ENCODE measurements around the gene BTBD1. TPM values are rescaled to one million over a fixed set of nuclear protein-coding genes. Genes with fewer than 3 reads are reported as not detected.

The BTBD1 gene
- total and polyA plus RNA-seq, 2 donors (not counting 3 experiments of a cell fraction or from before 2014, with no cell fraction given) = 30.8 to 58.0 TPM

DNA sequence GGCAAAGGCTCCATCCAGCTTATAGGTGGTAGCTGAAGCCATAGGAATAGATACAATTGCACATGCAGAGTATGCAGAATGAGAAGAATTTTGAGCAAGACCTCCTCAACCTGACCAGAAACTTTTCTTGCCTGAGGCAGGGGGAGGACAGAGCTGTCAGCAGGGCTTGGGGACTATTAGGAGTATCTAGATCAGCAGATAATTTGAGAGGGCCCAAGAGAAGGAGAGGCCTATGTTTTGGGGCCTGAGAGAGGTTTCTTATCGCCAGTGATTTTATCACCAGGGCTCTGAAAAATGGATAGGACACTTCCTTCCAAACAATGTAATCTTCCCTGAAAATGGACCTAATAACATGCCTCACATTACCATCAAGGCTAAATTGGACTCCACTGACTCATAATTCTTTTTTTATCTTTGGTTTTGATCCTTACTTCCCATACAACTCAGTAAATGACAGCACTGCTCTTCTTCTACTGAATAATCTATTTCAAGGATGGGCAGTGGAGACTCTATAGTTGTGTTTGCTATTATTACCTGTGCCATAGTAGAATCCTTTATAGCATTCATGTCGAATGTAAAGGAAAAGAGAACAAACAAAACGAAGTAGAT lies 96.9 kb downstream of the BTBD1 start:
- no peak overlapping the region for H2AFZ ChIP-seq (ENCODE audit: low read depth, low read length)
- dilution Hi-C loops (cut with MboI; ENCODE audit: extremely low pct_ligation_motif_present, low sequenced_read_pairs) = no loop called here
- FAIRE-seq (no peak), DNase-seq (ENCODE audit: low read depth, low spot score) (no peak)
- TF ChIP-seq POLR2AphosphoS5 (IDR thresholded peaks at IDR 0.05; ENCODE audit: insufficient read depth, low read depth, low read length) (no peak), CTCF (IDR thresholded peaks at IDR 0.05; ENCODE audit: extremely low read depth in 1 of 2, insufficient read depth in 1 of 2, low read depth in 1 of 2, low read length in 2 of 2) (no peak)
- no peak overlapping the region for H3K9ac ChIP-seq (replicated peaks; ENCODE audit: extremely low read depth, insufficient read depth, low read length)
- H3K4me2 ChIP-seq (ENCODE audit: insufficient read depth, low read length) = no peak overlapping the region
- intact Hi-C loops (cut with micrococcal nuclease) = no loop called here
- no peak overlapping the region for H3K27ac ChIP-seq (ENCODE audit: insufficient read depth, low read depth, low read length)
- no peaks in the 10 kb centered on the region for H3K9me3 ChIP-seq (replicated peaks; ENCODE audit: control insufficient read depth, insufficient read depth, low read length)
- peaks cover 0 to 9% of the 10 kb centered on the region in 2 experiments for H3K27me3 ChIP-seq (ENCODE audit: control insufficient read depth in 2 of 2, insufficient read depth in 2 of 2, low read length in 2 of 2)
- no peaks in the 10 kb centered on the region for H4K20me1 ChIP-seq (replicated peaks; ENCODE audit: control insufficient read depth, extremely low read depth, insufficient read depth, low read length)
- ChIA-PET CTCF (interaction anchor here (0.6 to 0.8 kb wide), 2 partner anchors 115 to 121 kb away, joined by 3 read pairs; no protein-coding TSS in a partner anchor), POLR2A (no interaction called here)
- no peaks in the 10 kb centered on the region for H3K79me2 ChIP-seq (ENCODE audit: control insufficient read depth, insufficient read depth, low read length)
- H3K9me1 ChIP-seq (replicated peaks; ENCODE audit: control insufficient read depth, extremely low read depth, insufficient read depth, low read length) = no peaks in the 10 kb centered on the region
- no peaks in the 10 kb centered on the region for H3K36me3 ChIP-seq (ENCODE audit: control insufficient read depth in 2 of 2, extremely low read depth in 1 of 2, insufficient read depth in 2 of 2, low read length in 2 of 2)
- no peaks in the 10 kb centered on the region for H3K4me1 ChIP-seq (ENCODE audit: control insufficient read depth, extremely low read depth, insufficient read depth, low read length)
- BruUV-seq (replicated peaks) = no TSS peak
- H3K4me3 ChIP-seq (replicated peaks in 1 of 3; ENCODE audit: insufficient read depth in 1 of 3, low read depth in 1 of 3, low read length in 3 of 3) = no peak overlapping the region

- CTCF ChIA-PET = interaction anchor here (0.8 kb wide), 1 partner anchor 120 kb away, joined by 3 read pairs; no protein-coding TSS in a partner anchor
- no peak for FAIRE-seq
- BruUV-seq (replicated peaks) = no TSS peak
- H3K9me3 ChIP-seq (replicated peaks; ENCODE audit: control insufficient read depth, insufficient read depth, low read length) = no peaks in the 10 kb centered on the region
- intact Hi-C loops (cut with micrococcal nuclease) = no loop called here
- H4K20me1 ChIP-seq (replicated peaks; ENCODE audit: control insufficient read depth, extremely low read depth, insufficient read depth, low read length) = no peaks in the 10 kb centered on the region
- dilution Hi-C loops (cut with MboI; ENCODE audit: extremely low pct_ligation_motif_present, low sequenced_read_pairs) = no loop called here
- peaks cover 0 to 9% of the 10 kb centered on the region in 2 experiments for H3K27me3 ChIP-seq (ENCODE audit: control insufficient read depth in 2 of 2, insufficient read depth in 2 of 2, low read length in 2 of 2)
- no peak overlapping the region for H3K9ac ChIP-seq (replicated peaks; ENCODE audit: extremely low read depth, insufficient read depth, low read length)
- H3K36me3 ChIP-seq (ENCODE audit: control insufficient read depth in 2 of 2, extremely low read depth in 1 of 2, insufficient read depth in 2 of 2, low read length in 2 of 2) = no peaks in the 10 kb centered on the region
- TF ChIP-seq CTCF (IDR thresholded peaks at IDR 0.05; ENCODE audit: extremely low read depth in 1 of 2, insufficient read depth in 1 of 2, low read depth in 1 of 2, low read length in 2 of 2) (no peak), POLR2A (IDR thresholded peaks at IDR 0.05; ENCODE audit: low read depth, low read length) (no peak)
- no peaks in the 10 kb centered on the region for H3K9me1 ChIP-seq (replicated peaks; ENCODE audit: control insufficient read depth, extremely low read depth, insufficient read depth, low read length)
- no peak overlapping the region for H3K27ac ChIP-seq (ENCODE audit: insufficient read depth, low read depth, low read length)
- no peaks in the 10 kb centered on the region for H3K4me1 ChIP-seq (ENCODE audit: control insufficient read depth, extremely low read depth, insufficient read depth, low read length)
- POLR2A ChIA-PET = no interaction called here
- H2AFZ ChIP-seq (ENCODE audit: low read depth, low read length) = no peak overlapping the region
- no peaks in the 10 kb centered on the region for H3K79me2 ChIP-seq (ENCODE audit: control insufficient read depth, insufficient read depth, low read length)
- H3K4me3 ChIP-seq (replicated peaks in 1 of 3; ENCODE audit: insufficient read depth in 1 of 3, low read depth in 1 of 3, low read length in 3 of 3) = no peak overlapping the region
- DNase-seq (ENCODE audit: low read depth, low spot score) = no peak
- H3K4me2 ChIP-seq (ENCODE audit: insufficient read depth, low read length) = no peak overlapping the region
Observed at GRCh38 chr15:82969353-82969752, 97.7 kb downstream of the BTBD1 start.
